Neural progenitor cell (in vitro differentiated cells): Measurements from ENCODE around the gene LRRC45. TPM values are rescaled to one million over a fixed set of nuclear protein-coding genes. Genes with fewer than 3 reads are reported as not detected.

Source experiments
- DNase-seq: peaks from one replicate; pipeline ENCODE4 v3.0.0-alpha.2; 2016; ENCODE audit warnings: low spot score
- H2AFZ ChIP-seq: fragments of 200-600 bp; sonication (generic); replicated peaks from 2 replicates; pipeline ENCODE4 v1.6.1; 2016; ENCODE audit warnings: antibody characterized with exemption
- H3F3A ChIP-seq: fragments of 200-600 bp; sonication (generic); 2 replicates; pipeline ENCODE4 v1.6.1; 2016; ENCODE audit warnings: antibody characterized with exemption, low read depth
- H3K27ac ChIP-seq: fragments of 200-600 bp; sonication (generic); 2 replicates; pipeline ENCODE4 v1.5.1; 2016; ENCODE audit warnings: mild to moderate bottlenecking
- H3K27me3 ChIP-seq: fragments of 200-600 bp; sonication (generic); 2 replicates; pipeline ENCODE4 v1.6.1; 2016; ENCODE audit warnings: mild to moderate bottlenecking, moderate library complexity
- H3K36me3 ChIP-seq: fragments of 200-600 bp; sonication (generic); 2 replicates; pipeline ENCODE4 v1.5.1; 2016
- H3K4me1 ChIP-seq: fragments of 200-600 bp; sonication (generic); 2 replicates; pipeline ENCODE4 v1.6.1; 2016; ENCODE audit warnings: mixed run types
- H3K4me2 ChIP-seq: fragments of 200-600 bp; sonication (generic); 2 replicates; pipeline ENCODE4 v1.6.1; 2016
- H3K4me3 ChIP-seq: fragments of 200-600 bp; sonication (generic); 2 replicates; pipeline ENCODE4 v1.5.1; 2016
- H3K79me2 ChIP-seq: fragments of 200-600 bp; sonication (generic); 2 replicates; pipeline ENCODE4 v1.6.1; 2016; ENCODE audit warnings: low read depth
- H3K9ac ChIP-seq: fragments of 200-600 bp; sonication (generic); 2 replicates; pipeline ENCODE4 v1.6.1; 2016
- H3K9me3 ChIP-seq: fragments of 200-600 bp; sonication (generic); 2 replicates; pipeline ENCODE4 v1.5.1; 2016; ENCODE audit warnings: low read depth
- H4K20me1 ChIP-seq: fragments of 200-600 bp; sonication (generic); 2 replicates; pipeline ENCODE4 v1.6.1; 2016; ENCODE audit warnings: low read depth
- H3K27ac Mint-ChIP-seq: 3 replicates; pipeline ENCODE4 v1.8.0; 2021; ENCODE audit warnings: mixed read lengths
- H3K27me3 Mint-ChIP-seq: 2 replicates; pipeline ENCODE4 v1.8.0; 2022; ENCODE audit warnings: low read depth, mild to moderate bottlenecking, inconsistent platforms, moderate library complexity, mixed read lengths; ENCODE audit not compliant: insufficient read depth
- H3K36me3 Mint-ChIP-seq: 3 replicates; pipeline ENCODE4 v1.8.0; 2021; ENCODE audit warnings: mixed read lengths
- H3K4me1 Mint-ChIP-seq: 3 replicates; pipeline ENCODE4 v1.8.0; 2021; ENCODE audit warnings: mixed read lengths
- H3K4me3 Mint-ChIP-seq: 3 replicates; pipeline ENCODE4 v1.8.0; 2021; ENCODE audit warnings: mild to moderate bottlenecking, moderate library complexity, mixed read lengths
- H3K9me3 Mint-ChIP-seq: 3 replicates; pipeline ENCODE4 v1.8.0; 2020; ENCODE audit warnings: mixed read lengths
- EZH2 ChIP-seq: fragments of 200-600 bp; sonication (generic); IDR thresholded peaks from 2 replicates; pipeline ENCODE4 v1.6.1; 2017; ENCODE audit warnings: antibody characterized with exemption, mild to moderate bottlenecking, moderate library complexity
- EZH2phosphoT487 ChIP-seq: fragments of 200-600 bp; sonication (generic); IDR thresholded peaks from 2 replicates; pipeline ENCODE4 v1.6.1; 2017; ENCODE audit warnings: antibody characterized with exemption
- total RNA-seq: library from RNA; depleted of rRNA; stranded (reverse); fragments of >200 nt; gene quantifications from 2 replicates; pipeline ENCODE4 v1.2.3, GENCODE V29; 2015; ENCODE audit warnings: low replicate concordance
- TF ChIP-seq, protein P1 (sequence below): fragments of 200-600 bp; sonication (generic); IDR thresholded peaks from 2 replicates; pipeline ENCODE4 v1.5.1; 2017; ENCODE audit warnings: antibody characterized with exemption, mild to moderate bottlenecking

Gene LRRC45
- total RNA-seq, 1 donor from 2014 or later = 15.4 TPM

- peaks cover 18% of the 10 kb centered on the region for H3K4me1 Mint-ChIP-seq
- Histone ChIP-seq H4K20me1 (peaks cover 29% of the 10 kb centered on the region), H2AFZ (peak within 1 kb of the TSS; percentile 80), H3K4me2 (peak within 1 kb of the TSS; percentile 91), H3K4me1 (peaks cover 11% of the 10 kb centered on the region), H3K27ac (no peak within 1 kb of the TSS), H3K9ac (peak within 1 kb of the TSS; percentile 76), H3K79me2 (peaks cover 23% of the 10 kb centered on the region), H3K36me3 (no peaks in the 10 kb centered on the region), H3K4me3 (peak within 1 kb of the TSS; percentile 95), H3K27me3 (no peaks in the 10 kb centered on the region), H3K9me3 (no peaks in the 10 kb centered on the region), H3F3A (peaks cover 15% of the 10 kb centered on the region)
- no peaks in the 10 kb centered on the region for H3K36me3 Mint-ChIP-seq
- TF ChIP-seq EZH2phosphoT487 (no peak), EZH2 (no peak)
- TF ChIP-seq, protein P1, sequence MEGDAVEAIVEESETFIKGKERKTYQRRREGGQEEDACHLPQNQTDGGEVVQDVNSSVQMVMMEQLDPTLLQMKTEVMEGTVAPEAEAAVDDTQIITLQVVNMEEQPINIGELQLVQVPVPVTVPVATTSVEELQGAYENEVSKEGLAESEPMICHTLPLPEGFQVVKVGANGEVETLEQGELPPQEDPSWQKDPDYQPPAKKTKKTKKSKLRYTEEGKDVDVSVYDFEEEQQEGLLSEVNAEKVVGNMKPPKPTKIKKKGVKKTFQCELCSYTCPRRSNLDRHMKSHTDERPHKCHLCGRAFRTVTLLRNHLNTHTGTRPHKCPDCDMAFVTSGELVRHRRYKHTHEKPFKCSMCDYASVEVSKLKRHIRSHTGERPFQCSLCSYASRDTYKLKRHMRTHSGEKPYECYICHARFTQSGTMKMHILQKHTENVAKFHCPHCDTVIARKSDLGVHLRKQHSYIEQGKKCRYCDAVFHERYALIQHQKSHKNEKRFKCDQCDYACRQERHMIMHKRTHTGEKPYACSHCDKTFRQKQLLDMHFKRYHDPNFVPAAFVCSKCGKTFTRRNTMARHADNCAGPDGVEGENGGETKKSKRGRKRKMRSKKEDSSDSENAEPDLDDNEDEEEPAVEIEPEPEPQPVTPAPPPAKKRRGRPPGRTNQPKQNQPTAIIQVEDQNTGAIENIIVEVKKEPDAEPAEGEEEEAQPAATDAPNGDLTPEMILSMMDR = no peak
- peaks cover under 1% of the 10 kb centered on the region for H3K27me3 Mint-ChIP-seq
- peak; percentile 67 for DNase-seq
- H3K9me3 Mint-ChIP-seq = no peaks in the 10 kb centered on the region
- peak within 1 kb of the TSS; percentile 72 for H3K27ac Mint-ChIP-seq
- peak within 1 kb of the TSS; percentile 89 for H3K4me3 Mint-ChIP-seq
Observed at GRCh38 chr17:82022310-82022980, 660 bp upstream of the LRRC45 start, which contains the start of gene CENPX. Gene CENPX, minus strand, starts transcription at chr17:82022878. Its CDS starts 17 bp downstream, at chr17:82022861.

- H3K36me3 ChIP-seq = no peaks in the 10 kb centered on the region
- H3F3A ChIP-seq = peaks cover 15% of the 10 kb centered on the region
- no peaks in the 10 kb centered on the region for H3K27me3 ChIP-seq
- H4K20me1 ChIP-seq = peaks cover 29% of the 10 kb centered on the region
- TF ChIP-seq, protein P1 = no peak
- peak; percentile 54 for TF ChIP-seq EZH2
- H3K9me3 ChIP-seq = no peaks in the 10 kb centered on the region
- H3K4me3 ChIP-seq = peak overlapping the region; percentile 78
- Mint-ChIP-seq H3K4me3 (peak overlapping the region; percentile 85), H3K4me1 (peaks cover 18% of the 10 kb centered on the region), H3K9me3 (no peaks in the 10 kb centered on the region), H3K36me3 (no peaks in the 10 kb centered on the region), H3K27ac (no peak overlapping the region), H3K27me3 (peaks cover 4% of the 10 kb centered on the region)
- H3K4me1 ChIP-seq = peaks cover 11% of the 10 kb centered on the region
- peak overlapping the region; percentile 45 for H3K9ac ChIP-seq
- peak overlapping the region; percentile 88 for H3K4me2 ChIP-seq
- no peak for DNase-seq
- peak overlapping the region; percentile 60 for H2AFZ ChIP-seq
- H3K27ac ChIP-seq = no peak overlapping the region
- H3K79me2 ChIP-seq = peaks cover 23% of the 10 kb centered on the region
Observed at GRCh38 chr17:82023447-82024241, 539 bp downstream of the LRRC45 start.

DNA sequence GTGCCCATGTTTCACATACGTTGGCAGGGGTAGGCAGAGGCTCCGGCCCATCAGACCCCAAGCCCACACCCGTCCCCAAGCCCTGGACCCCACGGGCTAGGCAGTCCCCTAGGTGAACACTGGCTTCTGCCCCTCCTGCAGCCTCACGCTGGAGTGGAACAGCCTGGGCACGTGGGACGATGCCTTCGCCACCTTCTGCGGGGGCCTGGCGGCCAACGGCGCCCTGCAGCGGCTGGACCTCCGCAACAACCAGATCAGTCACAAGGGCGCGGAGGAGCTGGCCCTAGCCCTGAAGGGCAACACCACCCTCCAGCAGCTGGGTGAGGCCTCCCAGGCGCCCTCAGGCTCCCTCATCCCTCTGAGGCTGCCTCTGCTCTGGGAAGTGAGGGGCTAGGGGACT, 1.8 kb downstream of the LRRC45 start:
- Histone ChIP-seq H3F3A (peaks cover 18% of the 10 kb centered on the region), H4K20me1 (peaks cover 30% of the 10 kb centered on the region), H3K4me1 (peaks cover 11% of the 10 kb centered on the region), H3K36me3 (no peaks in the 10 kb centered on the region), H3K9me3 (no peaks in the 10 kb centered on the region), H2AFZ (no peak overlapping the region), H3K27ac (no peak overlapping the region), H3K27me3 (no peaks in the 10 kb centered on the region), H3K79me2 (peaks cover 23% of the 10 kb centered on the region), H3K4me3 (no peak overlapping the region), H3K9ac (no peak overlapping the region), H3K4me2 (no peak overlapping the region)
- Mint-ChIP-seq H3K9me3 (no peaks in the 10 kb centered on the region), H3K4me3 (peak overlapping the region; percentile 85), H3K4me1 (peaks cover 20% of the 10 kb centered on the region), H3K27ac (no peak overlapping the region), H3K36me3 (no peaks in the 10 kb centered on the region), H3K27me3 (peaks cover 4% of the 10 kb centered on the region)
- no peak for DNase-seq
- TF ChIP-seq EZH2phosphoT487 (no peak), EZH2 (no peak)
- TF ChIP-seq, protein P1 = no peak
